IPS-20b (cell line): ENCODE results near the gene PRKG1.

Source experiments
- H3K27ac ChIP-seq: one replicate; pipeline ENCODE4 v1.5.1; 2013; ENCODE audit warnings: low read length
- H3K27me3 ChIP-seq: 2 replicates; pipeline ENCODE4 v1.6.1; 2013; ENCODE audit warnings: mild to moderate bottlenecking, low read length, inconsistent platforms; ENCODE audit not compliant: insufficient read depth
- H3K36me3 ChIP-seq: 2 replicates; pipeline ENCODE4 v1.6.1; 2013; ENCODE audit warnings: low read depth, mild to moderate bottlenecking, inconsistent platforms, low read length, moderate library complexity; ENCODE audit not compliant: insufficient read depth
- H3K4me1 ChIP-seq: 2 replicates; pipeline ENCODE4 v1.6.1; 2013; ENCODE audit warnings: mild to moderate bottlenecking, control low read depth, inconsistent platforms, low read length, moderate library complexity; ENCODE audit not compliant: insufficient read depth
- H3K4me3 ChIP-seq: 2 replicates; pipeline ENCODE4 v1.5.1; 2013; ENCODE audit warnings: mild to moderate bottlenecking, low read length, inconsistent platforms
- H3K9ac ChIP-seq: 2 replicates; pipeline ENCODE4 v1.6.1; 2013; ENCODE audit warnings: low read depth, mild to moderate bottlenecking, inconsistent platforms, low read length, moderate library complexity
- H3K9me3 ChIP-seq: 2 replicates; pipeline ENCODE4 v1.6.1; 2013; ENCODE audit warnings: mild to moderate bottlenecking, low read depth, low read length, inconsistent platforms; ENCODE audit not compliant: insufficient read depth

The PRKG1 gene

GRCh38 chr10:51472154-51472553, 397.9 kb downstream of the PRKG1 start:
- Histone ChIP-seq H3K36me3 (no peaks in the 10 kb centered on the region), H3K4me3 (no peak overlapping the region), H3K27ac (no peak overlapping the region), H3K9ac (no peak overlapping the region), H3K9me3 (no peaks in the 10 kb centered on the region), H3K4me1 (no peaks in the 10 kb centered on the region; the same call in 1 of the 2 replicates), H3K27me3 (no peaks in the 10 kb centered on the region)

GRCh38 chr10:51479711-51480110, 405.4 kb downstream of the PRKG1 start:
- Histone ChIP-seq H3K36me3 (no peaks in the 10 kb centered on the region), H3K9me3 (no peaks in the 10 kb centered on the region), H3K27ac (no peak overlapping the region), H3K4me3 (no peak overlapping the region), H3K4me1 (no peaks in the 10 kb centered on the region; the same call in 1 of the 2 replicates), H3K27me3 (no peaks in the 10 kb centered on the region), H3K9ac (no peak overlapping the region)

- Histone ChIP-seq H3K27me3 (no peaks in the 10 kb centered on the region), H3K9me3 (no peaks in the 10 kb centered on the region), H3K36me3 (no peaks in the 10 kb centered on the region), H3K9ac (no peak overlapping the region), H3K27ac (no peak overlapping the region), H3K4me3 (no peak overlapping the region), H3K4me1 (no peaks in the 10 kb centered on the region)
Measured at GRCh38 chr10:51485668-51486067, 411.4 kb downstream of the PRKG1 start.

GRCh38 chr10:51487576-51487975, 413.3 kb downstream of the PRKG1 start:
- Histone ChIP-seq H3K27me3 (no peaks in the 10 kb centered on the region), H3K4me3 (no peak overlapping the region), H3K4me1 (peaks cover 11% of the 10 kb centered on the region), H3K9ac (no peak overlapping the region), H3K36me3 (no peaks in the 10 kb centered on the region), H3K27ac (no peak overlapping the region), H3K9me3 (no peaks in the 10 kb centered on the region)

GRCh38 chr10:51488766-51489408, 414.6 kb downstream of the PRKG1 start:
- no peaks in the 10 kb centered on the region for H3K27me3 ChIP-seq
- peaks cover 16% of the 10 kb centered on the region for H3K4me1 ChIP-seq
- no peaks in the 10 kb centered on the region for H3K9me3 ChIP-seq
- no peak overlapping the region for H3K9ac ChIP-seq
- H3K27ac ChIP-seq: no peak overlapping the region
- H3K4me3 ChIP-seq: no peak overlapping the region
- H3K36me3 ChIP-seq: no peaks in the 10 kb centered on the region

- H3K4me3 ChIP-seq: no peak overlapping the region
- no peaks in the 10 kb centered on the region for H3K9me3 ChIP-seq
- no peaks in the 10 kb centered on the region for H3K4me1 ChIP-seq
Measured at GRCh38 chr10:51498424-51498823, 424.1 kb downstream of the PRKG1 start.

GRCh38 chr10:51501396-51501795, 427.1 kb downstream of the PRKG1 start:
- H3K4me1 ChIP-seq: no peaks in the 10 kb centered on the region
- H3K9me3 ChIP-seq: no peaks in the 10 kb centered on the region
- H3K27me3 ChIP-seq: no peaks in the 10 kb centered on the region
- H3K27ac ChIP-seq: no peak overlapping the region
- H3K36me3 ChIP-seq: no peaks in the 10 kb centered on the region
- no peak overlapping the region for H3K9ac ChIP-seq
- H3K4me3 ChIP-seq: no peak overlapping the region

More at GRCh38 chr10:51498424-51498823, 424.1 kb downstream of the PRKG1 start:
- Histone ChIP-seq H3K27me3 (no peaks in the 10 kb centered on the region), H3K27ac (no peak overlapping the region), H3K36me3 (no peaks in the 10 kb centered on the region), H3K9ac (no peak overlapping the region)

- H3K27ac ChIP-seq: no peak overlapping the region
- no peaks in the 10 kb centered on the region for H3K36me3 ChIP-seq
- H3K4me1 ChIP-seq: no peaks in the 10 kb centered on the region
- H3K4me3 ChIP-seq: no peak overlapping the region
- no peaks in the 10 kb centered on the region for H3K9me3 ChIP-seq
- H3K9ac ChIP-seq: no peak overlapping the region
- no peaks in the 10 kb centered on the region for H3K27me3 ChIP-seq
Measured at GRCh38 chr10:51502124-51502523, 427.8 kb downstream of the PRKG1 start.

- H3K27ac ChIP-seq: no peak overlapping the region
- no peak overlapping the region for H3K4me3 ChIP-seq
- H3K9ac ChIP-seq: no peak overlapping the region
- no peaks in the 10 kb centered on the region for H3K9me3 ChIP-seq
- no peaks in the 10 kb centered on the region for H3K4me1 ChIP-seq
- H3K36me3 ChIP-seq: no peaks in the 10 kb centered on the region
- no peaks in the 10 kb centered on the region for H3K27me3 ChIP-seq
Measured at GRCh38 chr10:51503378-51503777, 429.1 kb downstream of the PRKG1 start.

GRCh38 chr10:51507476-51507875, 433.2 kb downstream of the PRKG1 start:
- Histone ChIP-seq H3K4me1 (no peaks in the 10 kb centered on the region), H3K36me3 (no peaks in the 10 kb centered on the region), H3K9me3 (no peaks in the 10 kb centered on the region), H3K9ac (no peak overlapping the region), H3K27me3 (no peaks in the 10 kb centered on the region), H3K4me3 (no peak overlapping the region), H3K27ac (no peak overlapping the region)

GRCh38 chr10:51508156-51508555, 433.9 kb downstream of the PRKG1 start:
- H3K27ac ChIP-seq: no peak overlapping the region
- no peak overlapping the region for H3K4me3 ChIP-seq
- no peaks in the 10 kb centered on the region for H3K27me3 ChIP-seq
- no peaks in the 10 kb centered on the region for H3K9me3 ChIP-seq
- H3K4me1 ChIP-seq: no peaks in the 10 kb centered on the region
- no peaks in the 10 kb centered on the region for H3K36me3 ChIP-seq
- no peak overlapping the region for H3K9ac ChIP-seq

- no peaks in the 10 kb centered on the region for H3K4me1 ChIP-seq
- no peak overlapping the region for H3K4me3 ChIP-seq
- no peak overlapping the region for H3K9ac ChIP-seq
- H3K9me3 ChIP-seq: no peaks in the 10 kb centered on the region
- H3K36me3 ChIP-seq: no peaks in the 10 kb centered on the region
- H3K27ac ChIP-seq: no peak overlapping the region
- no peaks in the 10 kb centered on the region for H3K27me3 ChIP-seq
Measured at GRCh38 chr10:51510231-51510630, 435.9 kb downstream of the PRKG1 start.
